22Rv1 (cell line): ENCODE data around the gene PDHX.

Source experiments
- CTCF ChIP-seq: fragments of 450-650 bp; IDR thresholded peaks from 2 replicates; pipeline ENCODE4 v1.5.1; 2017; ENCODE audit warnings: mild to moderate bottlenecking
- ZFX ChIP-seq: fragments of 450-650 bp; IDR thresholded peaks from 2 replicates; pipeline ENCODE4 v1.6.1; 2017; ENCODE audit warnings: antibody characterized with exemption, borderline replicate concordance

GRCh38 chr11:34957206-34957605, 40.8 kb downstream of the PDHX start:
- TF ChIP-seq CTCF (no peak), ZFX (no peak)
